Measurements from ENCODE around the gene CDH16. TPM values are rescaled to one million over a fixed set of nuclear protein-coding genes. Genes with fewer than 3 reads are reported as not detected.
"Not testable (repeated sequence)": the region's sequence is repeated elsewhere in the genome, so short reads cannot be mapped to it uniquely, and the experiment has no call there.

Gene CDH16
- total RNA-seq, 8 experiments from 2014 or later = 0.04 to 0.24 (median 0.09) TPM; not detected in 4

GRCh38 chr16:66944971-66945370 is 26.3 kb upstream of the CDH16 start:
- in situ Hi-C loops (cut with MboI; ENCODE audit: low pct_unique_long_range_greater_than_20kb in 2 of 9, low sequenced_read_pairs in 9 of 9, unreplicated experiment in 9 of 9) = loop anchor here in 1 of 9 experiments (25.0 kb wide), 1 partner anchor 467 kb away; the partner anchor contains the start of gene ZDHHC1
- WGBS, 10 experiments = 40 to 100% (median 84%) methylated on average over 1 to 7 of the region's 9 CpGs; no CpG with 5 or more reads in 2 of the 10 experiments
- ATAC-seq (replicated peaks in 6 of 8) = not testable (repeated sequence)

GRCh38 chr16:66944054-66944441 is 25.4 kb upstream of the CDH16 start:
- no peak overlapping the region for H3K27ac ChIP-seq

More at GRCh38 chr16:66944971-66945370, 26.3 kb upstream of the CDH16 start:
- H3K27ac ChIP-seq, H3K4me3 ChIP-seq: not testable (repeated sequence)
- peaks cover 4 to 10% of the 10 kb centered on the region in 2 donors for H3K4me1 ChIP-seq (replicated peaks in 1 of 2)

GRCh38 chr16:66943426-66944053 is 24.9 kb upstream of the CDH16 start:
- H3K27ac ChIP-seq = no peak overlapping the region
- peak in 1 of 8 experiments; percentile 5 for ATAC-seq (replicated peaks in 6 of 8)
- in situ Hi-C loops (cut with MboI; ENCODE audit: low pct_unique_long_range_greater_than_20kb in 2 of 9, low sequenced_read_pairs in 9 of 9, unreplicated experiment in 9 of 9) = loop anchor here in 1 of 9 experiments (25.0 kb wide), 1 partner anchor 469 kb away; the partner anchor contains the start of gene ZDHHC1
- WGBS, 10 experiments = 90 to 100% (median 95%) methylated on average over 1 to 2 of the region's 15 CpGs; no CpG with 5 or more reads in 6 of the 10 experiments
- peaks cover 0 to 8% of the 10 kb centered on the region in 2 donors for H3K4me1 ChIP-seq (replicated peaks in 1 of 2)
- H3K4me3 ChIP-seq = no peak overlapping the region

More at GRCh38 chr16:66944054-66944441, 25.4 kb upstream of the CDH16 start:
- no peak overlapping the region for H3K4me3 ChIP-seq
- H3K4me1 ChIP-seq (replicated peaks in 1 of 2) = peaks cover 3 to 10% of the 10 kb centered on the region in 2 donors
- in situ Hi-C loops (cut with MboI; ENCODE audit: low pct_unique_long_range_greater_than_20kb in 2 of 9, low sequenced_read_pairs in 9 of 9, unreplicated experiment in 9 of 9) = loop anchor here in 1 of 9 experiments (25.0 kb wide), 1 partner anchor 468 kb away; the partner anchor contains the start of gene ZDHHC1
- WGBS, 10 experiments = 50 to 100% (median 100%) methylated on average over 1 to 4 of the region's 5 CpGs
- no peak for ATAC-seq (replicated peaks in 6 of 8)

- Histone ChIP-seq H3K4me3 (no peak overlapping the region), H3K4me1 (replicated peaks in 1 of 2) (peaks cover 0 to 3% of the 10 kb centered on the region in 2 donors), H3K27ac (no peak overlapping the region)
- no peak for ATAC-seq (replicated peaks in 6 of 8)
- in situ Hi-C loops (cut with MboI; ENCODE audit: low pct_unique_long_range_greater_than_20kb in 2 of 9, low sequenced_read_pairs in 9 of 9, unreplicated experiment in 9 of 9) = loop anchor here in 1 of 9 experiments (25.0 kb wide), 1 partner anchor 469 kb away; the partner anchor contains the start of gene ZDHHC1
- 55 to 100% (median 80%) methylated on average over 3 to 4 of the region's 5 CpGs; no CpG with 5 or more reads in 7 of the 10 experiments for WGBS, 10 experiments
Observed at GRCh38 chr16:66942981-66943380, 24.3 kb upstream of the CDH16 start.

GRCh38 chr16:66940236-66940635 is 21.6 kb upstream of the CDH16 start:
- Histone ChIP-seq H3K4me1 (replicated peaks in 1 of 2) (peaks cover 11 to 13% of the 10 kb centered on the region in 2 donors), H3K27ac (no peak overlapping the region), H3K4me3 (no peak overlapping the region)
- in situ Hi-C loops (cut with MboI; ENCODE audit: low pct_unique_long_range_greater_than_20kb in 2 of 9, low sequenced_read_pairs in 9 of 9, unreplicated experiment in 9 of 9) = loop anchor here in 1 of 9 experiments (25.0 kb wide), 1 partner anchor 472 kb away; the partner anchor contains the start of gene ZDHHC1
- no peak for ATAC-seq (replicated peaks in 6 of 8)
- 80 to 100% (median 92%) methylated on average over 1 to 5 of the region's 16 CpGs; no CpG with 5 or more reads in 5 of the 10 experiments for WGBS, 10 experiments

- in situ Hi-C loops (cut with MboI; ENCODE audit: low pct_unique_long_range_greater_than_20kb in 2 of 9, low sequenced_read_pairs in 9 of 9, unreplicated experiment in 9 of 9) = loop anchor here in 1 of 9 experiments (25.0 kb wide), 1 partner anchor 473 kb away; the partner anchor contains the start of gene ZDHHC1
- H3K27ac ChIP-seq = no peak overlapping the region
Observed at GRCh38 chr16:66939366-66939765, 20.7 kb upstream of the CDH16 start.

GRCh38 chr16:66937725-66938337 is 19.1 kb upstream of the CDH16 start:
- 87 to 100% (median 92%) methylated on average over 1 to 3 of the region's 10 CpGs; no CpG with 5 or more reads in 6 of the 10 experiments for WGBS, 10 experiments
- Histone ChIP-seq H3K27ac (no peak overlapping the region), H3K4me1 (replicated peaks in 1 of 2) (peaks cover 18% of the 10 kb centered on the region in 2 donors), H3K4me3 (no peak overlapping the region)
- in situ Hi-C loops (cut with MboI; ENCODE audit: low pct_unique_long_range_greater_than_20kb in 2 of 9, low sequenced_read_pairs in 9 of 9, unreplicated experiment in 9 of 9) = loop anchor here in 1 of 9 experiments (25.0 kb wide), 1 partner anchor 474 kb away; the partner anchor contains the start of gene ZDHHC1
- no peak for ATAC-seq (replicated peaks in 6 of 8)

More at GRCh38 chr16:66939366-66939765, 20.7 kb upstream of the CDH16 start:
- ATAC-seq (replicated peaks in 6 of 8) = no peak
- Histone ChIP-seq H3K4me1 (replicated peaks in 1 of 2) (peaks cover 11 to 13% of the 10 kb centered on the region in 2 donors), H3K4me3 (no peak overlapping the region)

- Histone ChIP-seq H3K27ac (no peak overlapping the region), H3K4me1 (replicated peaks in 1 of 2) (peaks cover 18% of the 10 kb centered on the region in 2 donors), H3K4me3 (no peak overlapping the region)
- in situ Hi-C loops (cut with MboI; ENCODE audit: low pct_unique_long_range_greater_than_20kb in 2 of 9, low sequenced_read_pairs in 9 of 9, unreplicated experiment in 9 of 9) = loop anchor here in 1 of 9 experiments (25.0 kb wide), 1 partner anchor 475 kb away; the partner anchor contains the start of gene ZDHHC1
- ATAC-seq (replicated peaks in 6 of 8) = no peak
- WGBS, 10 experiments = 40 to 100% (median 80%) methylated on average over 1 to 4 of the region's 4 CpGs; no CpG with 5 or more reads in 3 of the 10 experiments
Observed at GRCh38 chr16:66936889-66937554, 18.3 kb upstream of the CDH16 start.

GRCh38 chr16:66936462-66936861 is 17.8 kb upstream of the CDH16 start:
- H3K4me1 ChIP-seq (replicated peaks in 1 of 2) = peaks cover 18% of the 10 kb centered on the region in 2 donors
- WGBS, 10 experiments = 60 to 100% (median 89%) methylated on average over 1 to 4 of the region's 6 CpGs; no CpG with 5 or more reads in 6 of the 10 experiments
- no peak for ATAC-seq (replicated peaks in 6 of 8)
- in situ Hi-C loops (cut with MboI; ENCODE audit: low pct_unique_long_range_greater_than_20kb in 2 of 9, low sequenced_read_pairs in 9 of 9, unreplicated experiment in 9 of 9) = loop anchor here in 1 of 9 experiments (25.0 kb wide), 1 partner anchor 476 kb away; the partner anchor contains the start of gene ZDHHC1
- no peak overlapping the region for H3K27ac ChIP-seq
- H3K4me3 ChIP-seq = peak overlapping the region in 1 of 5 donors; percentile 99

GRCh38 chr16:66935314-66936011 is 16.8 kb upstream of the CDH16 start, which contains the start of gene CES2:
TSS of gene CES2 (plus strand) at chr16:66935516. CDS start at chr16:66935636, 120 bp downstream.
- ATAC-seq (replicated peaks in 6 of 8) = peak in 7 of 8 experiments; percentile 4 to 49 (median 25)
- 0% methylated on average over 2 of the region's 44 CpGs; no CpG with 5 or more reads in 8 of the 10 experiments for WGBS, 10 experiments
- in situ Hi-C loops (cut with MboI; ENCODE audit: low pct_unique_long_range_greater_than_20kb in 2 of 9, low sequenced_read_pairs in 9 of 9, unreplicated experiment in 9 of 9) = loop anchor here in 1 of 9 experiments (25.0 kb wide), 1 partner anchor 477 kb away; the partner anchor contains the start of gene ZDHHC1
- Histone ChIP-seq H3K4me3 (peak within 1 kb of the TSS; percentile 79 to 99 (median 92)), H3K27ac (peak within 1 kb of the TSS; percentile 81 to 89), H3K4me1 (replicated peaks in 1 of 2) (peaks cover 18% of the 10 kb centered on the region in 2 donors)

- H3K4me1 ChIP-seq (replicated peaks in 1 of 2) = peaks cover 18% of the 10 kb centered on the region in 2 donors
- in situ Hi-C loops (cut with MboI; ENCODE audit: low pct_unique_long_range_greater_than_20kb in 2 of 9, low sequenced_read_pairs in 9 of 9, unreplicated experiment in 9 of 9) = loop anchor here in 1 of 9 experiments (25.0 kb wide), 1 partner anchor 477 kb away; the partner anchor contains the start of gene ZDHHC1
- H3K4me3 ChIP-seq = peak overlapping the region; percentile 79 to 99 (median 92)
- 0% methylated on average over 1 to 5 of the region's 24 CpGs; no CpG with 5 or more reads in 6 of the 10 experiments for WGBS, 10 experiments
- H3K27ac ChIP-seq = peak overlapping the region; percentile 81 to 89
- peak in 4 of 8 experiments; percentile 0 to 3 (median 1) for ATAC-seq (replicated peaks in 6 of 8)
Observed at GRCh38 chr16:66934839-66935313, 16.2 kb upstream of the CDH16 start.
